Activated CD8-positive, alpha-beta memory T cell treated with anti-CD3 and anti-CD28 coated beads, Interleukin-2, amount 50 U/mL, for 24 hours (primary cell): Measurements from ENCODE around the gene ABHD16A.
"Not testable (repeated sequence)": the region's sequence is repeated elsewhere in the genome, so short reads cannot be mapped to it uniquely, and the experiment has no call there.

ENCODE experiments used
- DNase-seq: peaks from one replicate; pipeline ENCODE4 v3.0.0-alpha.2; 2020; ENCODE audit errors: extremely low read depth

Gene ABHD16A

GRCh38 chr6:31713991-31714684 lies 11.0 kb upstream of the ABHD16A start:
- DNase-seq = no peak

GRCh38 chr6:31713465-31713864 lies 10.3 kb upstream of the ABHD16A start:
- DNase-seq = no peak

GRCh38 chr6:31712296-31712695 lies 9.2 kb upstream of the ABHD16A start:
- DNase-seq = no peak

GRCh38 chr6:31711233-31711632 lies 8.1 kb upstream of the ABHD16A start:
- DNase-seq = no peak

- DNase-seq = no peak
These were observed 7.5 kb upstream of the ABHD16A start for GRCh38 chr6:31710523-31711219.

GRCh38 chr6:31709157-31709556 lies 6.0 kb upstream of the ABHD16A start:
- not testable (repeated sequence) for DNase-seq

- no peak for DNase-seq
These were observed 5.1 kb upstream of the ABHD16A start for GRCh38 chr6:31708224-31708623.

- no peak for DNase-seq
These were observed 4.6 kb upstream of the ABHD16A start for GRCh38 chr6:31707701-31708100.

- DNase-seq = no peak
These were observed 3.5 kb upstream of the ABHD16A start, which contains the start of gene LY6G6F for GRCh38 chr6:31706599-31706998. TSS of gene LY6G6F (plus strand) at chr6:31706866. CDS start at chr6:31706907, 41 bp downstream.

GRCh38 chr6:31705931-31706330 lies 2.8 kb upstream of the ABHD16A start:
- DNase-seq = no peak

- no peak for DNase-seq
These were observed 712 bp downstream of the ABHD16A start for GRCh38 chr6:31702405-31702818.

- no peak for DNase-seq
These were observed 1.3 kb downstream of the ABHD16A start for GRCh38 chr6:31701666-31702404.

GRCh38 chr6:31700740-31701401 lies 2.3 kb downstream of the ABHD16A start:
- DNase-seq = no peak

GRCh38 chr6:31697555-31697954 lies 5.6 kb downstream of the ABHD16A start:
- no peak for DNase-seq

GRCh38 chr6:31693535-31693934 lies 9.6 kb downstream of the ABHD16A start:
- DNase-seq = no peak

- DNase-seq = no peak
These were observed 10.2 kb downstream of the ABHD16A start for GRCh38 chr6:31692886-31693285.

- no peak for DNase-seq
These were observed 10.8 kb downstream of the ABHD16A start for GRCh38 chr6:31692353-31692752.

GRCh38 chr6:31691564-31692108 lies 11.5 kb downstream of the ABHD16A start:
- DNase-seq = no peak

GRCh38 chr6:31691078-31691463 lies 12.1 kb downstream of the ABHD16A start:
- no peak for DNase-seq

- no peak for DNase-seq
These were observed 12.7 kb downstream of the ABHD16A start for GRCh38 chr6:31690231-31691077.
